Measurements from ENCODE around the gene MAGI1.

GRCh38 chr3:65587650-65588439, 450.9 kb downstream of the MAGI1 start:
- TF ChIP-seq OSR1 (CRISPR knock-in tag; IDR thresholded peaks at IDR 0.05) (no peak), ZFP3 (CRISPR knock-in tag; IDR thresholded peaks at IDR 0.05) (no peak), ZNF565 (CRISPR knock-in tag; conservative IDR thresholded peaks at IDR 0.05; ENCODE audit: low read depth) (no peak), TCF4 (CRISPR knock-in tag; IDR thresholded peaks at IDR 0.05; ENCODE audit: borderline replicate concordance) (no peak)
